Psoas muscle (tissue), 8 donors: ENCODE data around the gene RPL7L1. TPM values are rescaled to one million over a fixed set of nuclear protein-coding genes. Genes with fewer than 3 reads are reported as not detected.
"Not testable (repeated sequence)": the region's sequence is repeated elsewhere in the genome, so short reads cannot be mapped to it uniquely, and the experiment has no call there.

Experiments used
- ATAC-seq, 4 donors: fragments of 200-7000 bp; cut with Tn5 transposase; one replicate each; pipeline ENCODE4 v1.9.1; 2020; ENCODE audit warnings: moderate library complexity in 3 of 4, mild to moderate bottlenecking in 2 of 4
- DNase-seq, 2 donors: peaks; one replicate each; pipeline ENCODE4 v3.0.0-alpha.2; 2020
- H3K27ac ChIP-seq: fragments of 200-600 bp; one replicate; pipeline ENCODE4 v1.8.0; 2022
- H3K27me3 ChIP-seq, 3 donors: fragments of 200-600 bp in 1 of 3; one replicate each; pipeline versions ENCODE4 v1.6.1 to v1.8.0; 2013 to 2022; ENCODE audit warnings: low read length in 2 of 3, mild to moderate bottlenecking in 2 of 3, moderate library complexity in 1 of 3; ENCODE audit not compliant: insufficient read depth in 3 of 3
- H3K36me3 ChIP-seq, 2 donors: fragments of 200-600 bp in 1 of 2; one replicate each; pipeline versions ENCODE4 v1.6.1 to v1.8.0; 2013 to 2022; ENCODE audit warnings: low read depth in 1 of 2, mild to moderate bottlenecking in 1 of 2, moderate library complexity in 1 of 2; ENCODE audit not compliant: insufficient read depth in 1 of 2
- H3K4me1 ChIP-seq: fragments of 200-600 bp; one replicate; pipeline ENCODE4 v1.8.0; 2022
- H3K4me3 ChIP-seq: fragments of 200-600 bp; one replicate; pipeline ENCODE4 v1.8.0; 2022; ENCODE audit warnings: mild to moderate bottlenecking
- H3K9me3 ChIP-seq: fragments of 200-600 bp; one replicate; pipeline ENCODE4 v1.8.0; 2022
- CTCF ChIP-seq: fragments of 200-600 bp; IDR thresholded peaks from one replicate; pipeline ENCODE4 v1.8.0; 2022; ENCODE audit warnings: antibody characterized with exemption
- WGBS, 3 donors: extraction: QIAGEN DNeasy Blood & Tissue Kit; methylation state at CpG; one replicate each; pipeline versions ENCODE4 v1.1.6 to v1.1.7; 2013; 5-methylcytosine and 5-hydroxymethylcytosine counted together
- intact Hi-C, 2 donors: fragments of 100-400 bp; cut with DNase I; formaldehyde crosslinking; loops; one replicate each; pipeline versions ENCODE4 v1.11.0 to v1.14.2; 2022
- polyA plus RNA-seq, 3 donors: library from polyadenylated mRNA; stranded (reverse); fragments of 200-250 nt; gene quantifications; one replicate each; pipeline ENCODE4 v1.2.3, GENCODE V29; 2013
- total RNA-seq, 4 donors: library from RNA; stranded (reverse); fragmentation: NEBNext Ultra II Directional in 2 of 4; extraction: Animal tissue kit (Norgen Biotek cat#: 25700) in 2 of 4; gene quantifications; one replicate each; pipeline versions ENCODE4 v1.2.1 to v1.2.4, GENCODE V29; 2021 to 2023
- donor health status: healthy with polysubstance abuse.
- donor health status: DM: no; HTN: no; CAD: no; lungs with moderate emphysema.
- donor health status: Bipolar disorder and iron deficiency.
- donor health status: healthy.
- donor health status: DM: yes; HTN: yes; CAD: no.
- donor health status: DM: no; HTN: no; CAD: no.
- donor health status: DM: no; HTN: no; CAD: no.
- donor health status: DM: yes; HTN: yes; CAD: no.

The RPL7L1 gene
- total and polyA plus RNA-seq, 7 donors = 35.5 to 107 (median 68.7) TPM

- ATAC-seq (no peak), DNase-seq (no peak)
- no peak for TF ChIP-seq CTCF
- Histone ChIP-seq H3K4me1 (peaks cover 37% of the 10 kb centered on the region), H3K4me3 (no peak overlapping the region), H3K27me3 (no peaks in the 10 kb centered on the region), H3K36me3 (peaks cover 15 to 79% of the 10 kb centered on the region in 2 donors), H3K9me3 (no peaks in the 10 kb centered on the region), H3K27ac (no peak overlapping the region)
- intact Hi-C loops = no loop called here
- 58 to 72% (median 61%) methylated on average over 4 of the region's 4 CpGs for WGBS, 3 donors
These were observed 6.3 kb downstream of the RPL7L1 start for GRCh38 chr6:42885702-42886101.

DNA sequence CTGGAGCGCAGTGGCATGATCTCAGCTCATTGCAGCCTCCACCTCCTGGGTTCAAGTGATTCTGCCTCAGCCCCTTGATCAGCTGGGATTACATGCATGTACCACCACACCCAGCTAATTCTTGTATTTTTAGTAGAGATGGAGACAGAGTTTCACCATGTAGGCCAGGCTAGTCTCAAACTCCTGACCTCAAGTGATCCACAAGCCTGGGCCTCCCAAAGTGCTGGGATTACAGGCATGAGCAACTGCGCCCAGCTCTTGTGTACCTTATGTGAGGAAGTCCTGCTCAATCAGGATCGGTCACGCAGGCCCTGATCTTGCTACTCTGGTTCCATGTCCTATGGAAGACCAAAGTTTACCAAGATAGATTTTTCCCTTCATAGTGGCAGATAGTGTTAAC lies 8.8 kb downstream of the RPL7L1 start:
- H3K27me3 ChIP-seq, H3K27ac ChIP-seq, DNase-seq, intact Hi-C loops, ATAC-seq, H3K9me3 ChIP-seq, H3K4me3 ChIP-seq: not testable (repeated sequence)
- Histone ChIP-seq H3K36me3 (peaks cover 15 to 56% of the 10 kb centered on the region in 2 donors), H3K4me1 (peaks cover 21% of the 10 kb centered on the region)
- WGBS, 3 donors = 74 to 100% (median 93%) methylated on average over 4 of the region's 4 CpGs

GRCh38 chr6:42889815-42890214 lies 10.4 kb downstream of the RPL7L1 start:
- 49 to 55% (median 51%) methylated on average over 4 of the region's 4 CpGs for WGBS, 3 donors
- peak overlapping the region; percentile 82 for H3K4me3 ChIP-seq
- no peaks in the 10 kb centered on the region for H3K9me3 ChIP-seq
- no peak for ATAC-seq
- peak overlapping the region; percentile 97 for H3K27ac ChIP-seq
- intact Hi-C loops = loop anchor here in 1 of 2 donors (10.0 kb wide), 1 partner anchor 625 kb away; the partner anchor contains the start of genes LRRC73, POLR1C and YIPF3
- TF ChIP-seq CTCF = no peak
- no peak for DNase-seq
- H3K27me3 ChIP-seq = no peaks in the 10 kb centered on the region
- H3K4me1 ChIP-seq = peaks cover 20% of the 10 kb centered on the region
- H3K36me3 ChIP-seq = peaks cover 8 to 40% of the 10 kb centered on the region in 2 donors

- DNase-seq (peak; percentile 95 to 97), ATAC-seq (peak; percentile 96 to 98 (median 97))
- Histone ChIP-seq H3K4me1 (peaks cover 20% of the 10 kb centered on the region), H3K27me3 (no peaks in the 10 kb centered on the region), H3K36me3 (peaks cover 6 to 32% of the 10 kb centered on the region in 2 donors), H3K27ac (peak overlapping the region; percentile 97), H3K9me3 (no peaks in the 10 kb centered on the region), H3K4me3 (peak overlapping the region; percentile 82)
- no peak for TF ChIP-seq CTCF
- 0 to 1% (median 0%) methylated on average over 61 to 63 of the region's 63 CpGs for WGBS, 3 donors
- intact Hi-C loops = loop anchor here in 1 of 2 donors (10.0 kb wide), 1 partner anchor 624 kb away; the partner anchor contains the start of genes LRRC73, POLR1C and YIPF3
These were observed 11.1 kb downstream of the RPL7L1 start for GRCh38 chr6:42890311-42891198.

DNA sequence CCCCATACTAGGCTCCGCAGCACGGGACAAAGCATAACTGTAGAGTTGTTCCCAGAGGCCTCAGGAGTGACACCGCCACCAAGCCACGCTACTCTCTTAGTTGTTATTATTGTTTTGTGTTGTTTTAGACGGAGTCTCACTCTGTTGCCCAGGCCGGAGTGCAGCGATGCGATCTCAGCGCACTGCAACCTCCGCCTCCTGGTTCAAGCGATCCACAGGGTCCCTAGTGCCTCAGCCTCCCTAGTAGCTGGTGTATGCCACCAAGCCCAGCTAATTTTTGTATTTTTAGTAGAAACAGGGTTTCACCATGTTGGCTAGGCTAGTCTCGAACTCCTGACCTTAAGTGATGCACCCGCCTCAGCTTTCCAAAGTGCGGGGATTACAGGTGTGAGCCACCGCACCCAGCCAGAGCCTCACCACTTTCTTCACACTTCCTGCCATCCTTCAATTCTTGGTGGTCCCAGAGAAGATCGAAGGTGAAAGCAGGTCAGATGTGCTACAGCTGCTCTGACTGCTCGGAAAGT lies 11.8 kb downstream of the RPL7L1 start:
- no peak for TF ChIP-seq CTCF
- no peaks in the 10 kb centered on the region for H3K27me3 ChIP-seq
- H3K4me3 ChIP-seq = peak overlapping the region; percentile 82
- WGBS, 3 donors = 25 to 34% (median 27%) methylated on average over 17 of the region's 17 CpGs
- intact Hi-C loops = loop anchor here in 1 of 2 donors (10.0 kb wide), 1 partner anchor 624 kb away; the partner anchor contains the start of genes LRRC73, POLR1C and YIPF3
- H3K36me3 ChIP-seq = peaks cover 0 to 25% of the 10 kb centered on the region in 2 donors
- peaks cover 20% of the 10 kb centered on the region for H3K4me1 ChIP-seq
- peak overlapping the region; percentile 97 for H3K27ac ChIP-seq
- no peak for ATAC-seq
- H3K9me3 ChIP-seq = no peaks in the 10 kb centered on the region
- DNase-seq = no peak

DNA sequence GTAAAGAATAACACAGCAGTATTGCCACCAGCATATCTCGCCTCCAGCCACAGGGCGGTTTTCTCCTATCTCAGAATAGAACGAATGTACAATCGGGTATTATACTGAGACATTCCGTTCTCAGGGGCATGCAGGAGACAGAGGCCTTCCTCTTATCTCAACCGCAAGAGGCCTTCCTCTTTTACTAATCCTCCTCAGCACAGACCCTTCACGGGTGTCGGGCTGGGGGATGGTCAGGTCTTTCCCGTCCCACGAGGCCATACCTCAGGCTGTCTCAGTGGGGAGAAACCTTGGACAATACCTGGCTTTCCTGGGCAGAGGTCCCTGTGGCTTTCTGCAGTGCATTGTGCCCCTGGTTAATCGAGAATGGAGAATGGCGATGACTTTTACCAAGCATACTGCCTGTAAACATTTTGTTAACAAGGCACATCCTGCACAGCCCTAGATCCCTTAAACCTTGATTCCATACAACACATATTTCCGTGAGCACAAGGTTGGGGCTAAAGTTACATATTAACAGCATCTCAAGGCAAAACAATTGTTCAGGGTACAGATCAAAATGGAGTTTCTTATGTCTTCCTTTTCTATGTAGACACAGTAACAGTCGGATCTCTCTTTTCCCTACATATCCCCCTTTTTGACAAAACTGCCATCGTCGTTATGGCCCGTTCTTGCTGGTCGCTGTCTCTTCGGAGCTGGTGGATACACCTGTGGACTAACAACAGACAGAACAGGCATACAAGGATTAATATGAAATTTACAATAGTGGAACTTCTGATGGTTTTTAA lies 14.8 kb downstream of the RPL7L1 start:
- not testable (repeated sequence) for DNase-seq, H3K27me3 ChIP-seq, H3K9me3 ChIP-seq, H3K36me3 ChIP-seq, ATAC-seq, H3K4me3 ChIP-seq, H3K27ac ChIP-seq
- intact Hi-C loops = loop anchor here in 1 of 2 donors (10.0 kb wide), 1 partner anchor 621 kb away; the partner anchor contains the start of genes LRRC73, POLR1C and YIPF3
- H3K4me1 ChIP-seq = peaks cover 14% of the 10 kb centered on the region
- WGBS, 3 donors = 73 to 79% (median 75%) methylated on average over 19 of the region's 19 CpGs
